MM.1S (cell line): Measurements from ENCODE around the gene MAG.

Experiments
- DNase-seq: peaks from one replicate; pipeline ENCODE4 v3.0.0-alpha.2; 2015
- H2AFZ ChIP-seq: fragments of 300-600 bp; sonication (generic); 2 replicates; pipeline ENCODE4 v1.6.0; 2016; ENCODE audit warnings: antibody characterized with exemption, low read length
- H3F3A ChIP-seq: fragments of 300-600 bp; sonication (generic); 2 replicates; pipeline ENCODE4 v1.6.1; 2016; ENCODE audit warnings: mild to moderate bottlenecking, antibody characterized with exemption, low read length, moderate library complexity, mixed read lengths; ENCODE audit not compliant: insufficient read depth
- H3K27ac ChIP-seq: fragments of 300-600 bp; sonication (generic); 2 replicates; pipeline ENCODE4 v1.5.1; 2016; ENCODE audit warnings: mild to moderate bottlenecking, low read length
- H3K27me3 ChIP-seq: fragments of 300-600 bp; sonication (generic); replicated peaks from 2 replicates; pipeline ENCODE4 v1.6.0; 2016; ENCODE audit warnings: low read length; ENCODE audit not compliant: insufficient read depth
- H3K36me3 ChIP-seq: fragments of 300-600 bp; sonication (generic); replicated peaks from 2 replicates; pipeline ENCODE4 v1.6.1; 2016; ENCODE audit warnings: mild to moderate bottlenecking, low read length, mixed read lengths; ENCODE audit not compliant: insufficient read depth
- H3K4me1 ChIP-seq: fragments of 300-600 bp; sonication (generic); 2 replicates; pipeline ENCODE4 v1.6.1; 2016; ENCODE audit warnings: low read length, mixed read lengths
- H3K4me2 ChIP-seq: fragments of 300-600 bp; sonication (generic); 2 replicates; pipeline ENCODE4 v1.6.0; 2016; ENCODE audit warnings: low read depth, low read length
- H3K4me3 ChIP-seq: fragments of 300-600 bp; sonication (generic); 2 replicates; pipeline ENCODE4 v1.5.1; 2016; ENCODE audit warnings: low read length, mixed read lengths
- H3K79me2 ChIP-seq: fragments of 300-600 bp; sonication (generic); 2 replicates; pipeline ENCODE4 v1.6.1; 2016; ENCODE audit warnings: mixed run types, low read length, mixed read lengths
- H3K9ac ChIP-seq: fragments of 300-600 bp; sonication (generic); 2 replicates; pipeline ENCODE4 v1.6.1; 2016; ENCODE audit warnings: low read length, mixed read lengths
- H3K9me2 ChIP-seq: fragments of 300-600 bp; sonication (generic); replicated peaks from 2 replicates; pipeline ENCODE4 v1.6.1; 2016; ENCODE audit warnings: mild to moderate bottlenecking, low read length, mixed read lengths; ENCODE audit not compliant: insufficient read depth
- H3K9me3 ChIP-seq: fragments of 300-600 bp; sonication (generic); replicated peaks from 2 replicates; pipeline ENCODE4 v1.6.1; 2016; ENCODE audit warnings: mild to moderate bottlenecking, low read length, mixed read lengths; ENCODE audit not compliant: insufficient read depth
- H4K20me1 ChIP-seq: fragments of 300-600 bp; sonication (generic); 2 replicates; pipeline ENCODE4 v1.6.1; 2016; ENCODE audit warnings: mild to moderate bottlenecking, low read length, moderate library complexity, mixed read lengths; ENCODE audit not compliant: insufficient read depth
- CTCF ChIP-seq: fragments of 300-600 bp; sonication (generic); IDR thresholded peaks from 2 replicates; pipeline ENCODE4 v1.5.1; 2016; ENCODE audit warnings: antibody characterized with exemption, low read length, mixed read lengths
- EZH2 ChIP-seq: fragments of 300-600 bp; sonication (generic); optimal IDR thresholded peaks from 2 replicates; pipeline ENCODE3; 2017; ENCODE audit warnings: low read depth, mild to moderate bottlenecking, antibody characterized with exemption, low read length, mixed read lengths
- EZH2phosphoT487 ChIP-seq: fragments of 300-600 bp; sonication (generic); IDR thresholded peaks from 2 replicates; pipeline ENCODE4 v1.6.1; 2018; ENCODE audit warnings: antibody characterized with exemption, low read length

MAG gene

GRCh38 chr19:35306473-35307246, 14.7 kb downstream of the MAG start:
- Histone ChIP-seq H3K9ac (no peak overlapping the region), H3K4me1 (no peaks in the 10 kb centered on the region), H3K27me3 (peaks cover 45% of the 10 kb centered on the region), H2AFZ (no peak overlapping the region), H3K36me3 (no peaks in the 10 kb centered on the region), H3K4me2 (no peak overlapping the region), H3K79me2 (no peaks in the 10 kb centered on the region), H3K9me2 (no peaks in the 10 kb centered on the region), H3K4me3 (no peak overlapping the region), H4K20me1 (no peaks in the 10 kb centered on the region), H3K27ac (no peak overlapping the region), H3F3A (no peaks in the 10 kb centered on the region), H3K9me3 (no peaks in the 10 kb centered on the region)
- DNase-seq = no peak
- no peak for TF ChIP-seq EZH2phosphoT487
- no peak for TF ChIP-seq EZH2
- TF ChIP-seq CTCF = peak; percentile 31

GRCh38 chr19:35307931-35308330, 16.0 kb downstream of the MAG start:
- H3K27ac ChIP-seq = no peak overlapping the region
- no peaks in the 10 kb centered on the region for H3K9me3 ChIP-seq
- H3K36me3 ChIP-seq = no peaks in the 10 kb centered on the region
- DNase-seq = no peak
- no peak overlapping the region for H3K9ac ChIP-seq
- no peaks in the 10 kb centered on the region for H3K4me1 ChIP-seq
- no peaks in the 10 kb centered on the region for H3F3A ChIP-seq
- H2AFZ ChIP-seq = no peak overlapping the region
- no peaks in the 10 kb centered on the region for H3K79me2 ChIP-seq
- H3K4me2 ChIP-seq = no peak overlapping the region
- peaks cover 33% of the 10 kb centered on the region for H3K27me3 ChIP-seq
- no peaks in the 10 kb centered on the region for H4K20me1 ChIP-seq
- no peak for TF ChIP-seq EZH2phosphoT487
- no peak for TF ChIP-seq CTCF
- no peak for TF ChIP-seq EZH2
- no peak overlapping the region for H3K4me3 ChIP-seq
- no peaks in the 10 kb centered on the region for H3K9me2 ChIP-seq

GRCh38 chr19:35308910-35309309, 16.9 kb downstream of the MAG start:
- no peaks in the 10 kb centered on the region for H3K9me2 ChIP-seq
- H2AFZ ChIP-seq = no peak overlapping the region
- H3K27ac ChIP-seq = no peak overlapping the region
- H3K4me1 ChIP-seq = no peaks in the 10 kb centered on the region
- no peak overlapping the region for H3K9ac ChIP-seq
- no peak overlapping the region for H3K4me3 ChIP-seq
- H3K4me2 ChIP-seq = no peak overlapping the region
- H3K79me2 ChIP-seq = no peaks in the 10 kb centered on the region
- DNase-seq = no peak
- H4K20me1 ChIP-seq = no peaks in the 10 kb centered on the region
- H3K36me3 ChIP-seq = no peaks in the 10 kb centered on the region
- peaks cover 33% of the 10 kb centered on the region for H3K27me3 ChIP-seq
- H3K9me3 ChIP-seq = no peaks in the 10 kb centered on the region
- H3F3A ChIP-seq = no peaks in the 10 kb centered on the region
- TF ChIP-seq CTCF = no peak
